ENCODE measurements around the gene SETDB1. TPM values are rescaled to one million over a fixed set of nuclear protein-coding genes. Genes with fewer than 3 reads are reported as not detected.
A peak's percentile ranks its signal among the peaks of the same experiment; 100 is the strongest.

The SETDB1 gene
- total RNA-seq, 1 donor from 2014 or later: 81.6 TPM

- Mint-ChIP-seq H3K4me1 (peaks cover 41% of the 10 kb centered on the region), H3K4me3 (peak overlapping the region; percentile 70), H3K27me3 (ENCODE audit: low read depth) (no peaks in the 10 kb centered on the region), H3K36me3 (ENCODE audit: low read depth) (peaks cover 40% of the 10 kb centered on the region), H3K27ac (ENCODE audit: unreplicated experiment) (no peak overlapping the region), H3K9me3 (no peaks in the 10 kb centered on the region)
- TF ChIP-seq CTCF (conservative IDR thresholded peaks at IDR 0.05): no peak
- DNase-seq (ENCODE audit: low read depth, low spot score): no peak
These were observed 41.8 kb downstream of the SETDB1 start for GRCh38 chr1:150967936-150968335.

- no peak for DNase-seq (ENCODE audit: low read depth, low spot score)
- Mint-ChIP-seq H3K4me3 (peak overlapping the region; percentile 70), H3K4me1 (peaks cover 46% of the 10 kb centered on the region), H3K36me3 (ENCODE audit: low read depth) (peaks cover 36% of the 10 kb centered on the region), H3K27me3 (ENCODE audit: low read depth) (no peaks in the 10 kb centered on the region), H3K27ac (ENCODE audit: unreplicated experiment) (no peak overlapping the region), H3K9me3 (no peaks in the 10 kb centered on the region)
- no peak for TF ChIP-seq CTCF (conservative IDR thresholded peaks at IDR 0.05)
These were observed 42.3 kb downstream of the SETDB1 start for GRCh38 chr1:150968491-150968890.

GRCh38 chr1:150969626-150970025 is 43.5 kb downstream of the SETDB1 start:
- peaks cover 49% of the 10 kb centered on the region for H3K4me1 Mint-ChIP-seq
- H3K27me3 Mint-ChIP-seq (ENCODE audit: low read depth): no peaks in the 10 kb centered on the region
- H3K4me3 Mint-ChIP-seq: no peak overlapping the region
- no peak overlapping the region for H3K27ac Mint-ChIP-seq (ENCODE audit: unreplicated experiment)
- no peaks in the 10 kb centered on the region for H3K9me3 Mint-ChIP-seq
- no peak for DNase-seq (ENCODE audit: low read depth, low spot score)
- no peak for TF ChIP-seq CTCF (conservative IDR thresholded peaks at IDR 0.05)
- peaks cover 28% of the 10 kb centered on the region for H3K36me3 Mint-ChIP-seq (ENCODE audit: low read depth)

GRCh38 chr1:150970808-150971582 is 44.8 kb downstream of the SETDB1 start:
- no peak for DNase-seq (ENCODE audit: low read depth, low spot score)
- peaks cover 54% of the 10 kb centered on the region for H3K4me1 Mint-ChIP-seq
- H3K27me3 Mint-ChIP-seq (ENCODE audit: low read depth): no peaks in the 10 kb centered on the region

More at GRCh38 chr1:150970808-150971582, 44.8 kb downstream of the SETDB1 start:
- peak overlapping the region; percentile 92 for H3K4me3 Mint-ChIP-seq
- peak overlapping the region; percentile 89 for H3K27ac Mint-ChIP-seq (ENCODE audit: unreplicated experiment)
- TF ChIP-seq CTCF (conservative IDR thresholded peaks at IDR 0.05): no peak
- H3K36me3 Mint-ChIP-seq (ENCODE audit: low read depth): peaks cover 24% of the 10 kb centered on the region
- H3K9me3 Mint-ChIP-seq: no peaks in the 10 kb centered on the region
